ENCODE data around the gene CHN1.

Gene CHN1

GRCh38 chr2:174785481-174785880 is 219.7 kb downstream of the CHN1 start:
- DNase-seq (ENCODE audit: low spot score), result no peak

GRCh38 chr2:174784909-174785308 is 220.3 kb downstream of the CHN1 start:
- DNase-seq (ENCODE audit: low spot score), result no peak

- DNase-seq (ENCODE audit: low spot score), result no peak
Measured at GRCh38 chr2:174784316-174784715, 220.9 kb downstream of the CHN1 start.

GRCh38 chr2:174781996-174782395 is 223.2 kb downstream of the CHN1 start:
- DNase-seq (ENCODE audit: low spot score), result no peak

- DNase-seq (ENCODE audit: low spot score), result no peak
Measured at GRCh38 chr2:174781298-174781697, 223.9 kb downstream of the CHN1 start.

GRCh38 chr2:174780856-174781255 is 224.3 kb downstream of the CHN1 start:
- DNase-seq (ENCODE audit: low spot score), result no peak

- no peak for DNase-seq (ENCODE audit: low spot score)
Measured at GRCh38 chr2:174780191-174780840, 224.9 kb downstream of the CHN1 start.

GRCh38 chr2:174779361-174779928 is 225.7 kb downstream of the CHN1 start:
- DNase-seq (ENCODE audit: low spot score), result no peak

GRCh38 chr2:174778085-174778981 is 226.8 kb downstream of the CHN1 start:
- DNase-seq (ENCODE audit: low spot score), result no peak

GRCh38 chr2:174777347-174778084 is 227.7 kb downstream of the CHN1 start:
- DNase-seq (ENCODE audit: low spot score), result no peak

- DNase-seq (ENCODE audit: low spot score), result no peak
Measured at GRCh38 chr2:174776675-174777074, 228.5 kb downstream of the CHN1 start.

- no peak for DNase-seq (ENCODE audit: low spot score)
Measured at GRCh38 chr2:174776223-174776622, 229.0 kb downstream of the CHN1 start.

GRCh38 chr2:174775571-174775980 is 229.6 kb downstream of the CHN1 start:
- DNase-seq (ENCODE audit: low spot score), result no peak

GRCh38 chr2:174774886-174775285 is 230.3 kb downstream of the CHN1 start:
- DNase-seq (ENCODE audit: low spot score), result no peak

GRCh38 chr2:174773215-174773614 is 232.0 kb downstream of the CHN1 start:
- no peak for DNase-seq (ENCODE audit: low spot score)

- DNase-seq (ENCODE audit: low spot score), result no peak
Measured at GRCh38 chr2:174772472-174772801, 232.7 kb downstream of the CHN1 start.

GRCh38 chr2:174771631-174772471 is 233.3 kb downstream of the CHN1 start:
- DNase-seq (ENCODE audit: low spot score), result peak; percentile 65

- no peak for DNase-seq (ENCODE audit: low spot score)
Measured at GRCh38 chr2:174771136-174771535, 234.0 kb downstream of the CHN1 start.

GRCh38 chr2:174768557-174768956 is 236.6 kb downstream of the CHN1 start:
- no peak for DNase-seq (ENCODE audit: low spot score)

- no peak for DNase-seq (ENCODE audit: low spot score)
Measured at GRCh38 chr2:174766271-174766670, 238.9 kb downstream of the CHN1 start.

GRCh38 chr2:174765576-174765975 is 239.6 kb downstream of the CHN1 start:
- no peak for DNase-seq (ENCODE audit: low spot score)

Data from kidney capillary endothelial cell (primary cell).